Stimulated activated CD4-positive, alpha-beta T cell treated with anti-CD3 and anti-CD28 coated beads, Interleukin-1b, Interleukin-23, amount 100 ng/mL, for 48 hours (primary cell): Measurements from ENCODE around the gene IL10.
A peak's percentile ranks its signal among the peaks of the same experiment; 100 is the strongest.
"Not testable (repeated sequence)": the region's sequence is repeated elsewhere in the genome, so short reads cannot be mapped to it uniquely, and the experiment has no call there.

Source experiments
- DNase-seq: peaks from one replicate; pipeline ENCODE4 v3.0.0-alpha.2; 2020

Gene IL10

DNA sequence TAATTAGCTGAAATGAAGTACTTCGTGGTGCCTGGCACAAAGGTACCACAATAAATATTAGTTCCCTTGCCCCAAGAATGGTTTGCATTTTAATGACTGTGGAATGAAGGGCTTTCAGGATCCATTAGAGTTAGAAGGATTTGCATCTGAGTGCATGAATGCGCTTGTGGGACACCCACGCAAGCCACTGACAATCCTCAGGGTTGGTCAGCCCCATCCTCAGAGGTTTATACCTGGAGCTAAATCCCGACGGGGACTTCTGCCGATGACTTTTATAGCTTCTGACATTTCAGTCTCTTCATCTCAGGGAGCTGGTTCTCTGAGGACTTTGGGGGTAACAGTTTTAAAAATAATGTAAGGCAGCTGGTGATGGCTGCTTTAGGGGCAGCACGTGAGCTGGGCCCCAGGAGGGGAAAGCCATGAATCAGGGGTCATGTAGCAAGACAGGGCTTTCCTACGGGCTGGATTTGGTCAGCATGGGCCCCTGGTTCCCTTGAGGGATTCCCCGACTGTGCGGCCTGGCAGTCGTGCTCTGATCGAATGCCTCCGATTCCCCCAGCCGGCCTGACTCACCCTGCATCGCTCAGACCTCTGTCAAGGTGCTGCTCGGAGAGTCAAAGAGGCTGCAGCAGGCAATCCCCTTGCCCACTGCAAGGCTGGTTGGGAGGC lies 20.8 kb upstream of the IL10 start:
- DNase-seq, result peak; percentile 64

DNA sequence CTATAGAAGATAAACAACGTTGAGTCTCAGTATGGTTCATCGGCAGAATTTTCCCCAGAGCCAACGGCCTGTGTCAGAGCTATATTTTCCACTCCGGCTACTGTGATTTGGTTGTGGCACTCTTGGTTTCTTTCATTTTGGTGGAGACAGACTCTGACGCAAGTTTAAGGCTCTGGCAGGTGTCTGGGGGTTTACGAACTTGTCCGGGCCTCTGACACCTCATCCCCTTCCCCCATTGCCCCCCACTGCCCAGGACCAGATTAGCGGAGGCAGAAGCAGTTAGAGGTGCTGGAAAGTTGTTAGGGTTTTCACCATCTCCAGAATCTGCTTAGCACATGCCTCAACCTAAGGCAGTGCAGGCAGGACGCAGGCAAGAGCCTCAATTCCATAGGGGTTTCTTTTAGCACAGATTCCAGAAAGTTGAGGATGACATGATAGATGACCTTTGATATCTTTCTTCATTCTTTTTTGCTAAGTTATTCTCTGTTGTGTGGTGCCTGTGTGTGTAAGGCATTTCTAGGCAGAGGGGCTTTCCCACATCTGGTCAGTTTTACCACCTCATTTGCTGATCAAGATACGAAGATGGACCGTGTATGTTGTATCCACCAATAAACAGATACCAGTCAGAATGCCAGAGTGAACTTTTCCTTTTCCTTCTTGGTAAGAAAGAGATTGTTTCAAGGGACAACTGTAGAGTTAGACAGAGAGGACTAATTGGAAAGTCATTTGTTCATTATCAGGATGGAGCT lies 18.4 kb upstream of the IL10 start:
- DNase-seq, result no peak

DNA sequence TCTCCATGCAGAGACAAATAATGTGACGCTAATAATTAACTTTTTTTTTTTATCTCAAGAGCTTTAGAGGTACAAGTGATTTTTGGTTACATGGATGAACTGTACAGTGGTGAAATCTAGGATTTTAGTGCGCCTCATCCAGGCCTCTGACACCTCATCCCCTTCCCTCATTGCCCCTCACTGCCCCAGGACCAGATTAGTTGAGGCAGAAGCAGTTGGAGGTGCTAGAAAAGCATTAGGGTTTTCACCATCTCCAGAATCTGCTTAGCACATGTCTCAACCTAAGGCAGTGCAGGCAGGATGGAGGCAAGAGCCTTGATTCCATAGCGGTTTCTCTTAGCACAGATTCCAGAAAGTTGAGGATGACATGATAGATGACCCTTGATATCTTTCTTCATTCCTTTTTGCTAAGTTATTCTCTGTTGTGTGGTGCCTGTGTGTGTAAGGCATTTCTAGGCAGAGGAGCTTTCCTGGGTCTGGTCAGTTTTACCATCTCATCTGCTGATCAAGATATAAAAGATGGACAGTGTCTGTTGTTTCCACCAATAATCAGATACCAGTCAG lies 16.3 kb upstream of the IL10 start:
- DNase-seq, result no peak

DNA sequence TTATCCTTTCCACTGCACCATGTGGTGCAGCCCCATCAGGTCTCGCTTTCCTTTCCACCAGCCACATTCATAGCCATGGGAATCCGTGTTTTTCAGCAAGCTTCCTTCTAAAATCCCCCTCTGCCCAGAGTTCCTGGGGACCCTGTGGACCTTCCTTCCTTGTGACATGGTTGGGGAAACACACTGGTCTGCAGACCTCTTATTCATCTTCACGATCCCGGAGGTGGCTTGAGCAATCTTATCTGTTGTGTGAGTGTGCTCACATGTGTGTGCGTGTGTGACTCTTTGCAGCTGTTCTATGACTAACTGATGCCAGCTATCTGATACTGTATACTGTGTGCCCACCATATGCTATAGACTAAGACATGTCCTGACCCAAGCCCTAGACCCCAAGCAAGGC lies 15.6 kb upstream of the IL10 start:
- DNase-seq, result no peak

DNA sequence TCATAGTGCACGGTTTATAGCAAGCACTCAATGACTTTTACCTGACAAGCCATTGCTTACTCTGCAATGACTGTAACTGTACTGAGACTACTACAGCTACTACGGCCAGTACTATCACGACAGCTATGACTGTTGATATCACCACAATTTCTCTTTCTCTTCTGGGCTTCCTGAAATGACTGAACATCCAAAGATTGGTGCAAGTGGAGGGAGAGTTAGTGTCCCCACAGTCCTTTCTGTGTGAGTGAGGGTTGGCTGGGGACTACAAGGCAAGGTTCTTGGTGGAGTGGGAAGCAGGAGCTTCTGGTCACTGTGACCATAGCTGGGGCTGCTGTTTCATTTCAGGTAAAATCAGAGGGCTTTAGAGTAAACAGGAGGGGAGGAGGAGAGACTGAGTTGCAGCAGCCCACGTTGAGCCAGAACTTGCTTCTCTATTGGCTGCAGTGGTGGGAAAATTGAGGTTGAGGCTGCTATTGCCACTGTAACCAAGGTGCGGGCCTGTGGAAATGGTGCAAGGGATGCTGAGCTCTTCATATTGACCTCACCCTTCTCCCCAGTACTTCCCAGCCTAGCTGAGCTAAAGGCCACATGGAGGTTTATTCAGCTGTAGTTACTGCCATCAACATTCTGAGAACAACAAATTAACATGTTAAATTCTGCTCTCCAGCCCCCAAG lies 14.1 kb upstream of the IL10 start:
- DNase-seq, result no peak

GRCh38 chr1:206785182-206785765 lies 13.0 kb upstream of the IL10 start:
- DNase-seq, result no peak

- peak; percentile 93 for DNase-seq
Observed at GRCh38 chr1:206784471-206784903, 12.2 kb upstream of the IL10 start.

- DNase-seq, result no peak
Observed at GRCh38 chr1:206783506-206783905, 11.2 kb upstream of the IL10 start.

- DNase-seq, result no peak
Observed at GRCh38 chr1:206782448-206782847, 10.2 kb upstream of the IL10 start.

DNA sequence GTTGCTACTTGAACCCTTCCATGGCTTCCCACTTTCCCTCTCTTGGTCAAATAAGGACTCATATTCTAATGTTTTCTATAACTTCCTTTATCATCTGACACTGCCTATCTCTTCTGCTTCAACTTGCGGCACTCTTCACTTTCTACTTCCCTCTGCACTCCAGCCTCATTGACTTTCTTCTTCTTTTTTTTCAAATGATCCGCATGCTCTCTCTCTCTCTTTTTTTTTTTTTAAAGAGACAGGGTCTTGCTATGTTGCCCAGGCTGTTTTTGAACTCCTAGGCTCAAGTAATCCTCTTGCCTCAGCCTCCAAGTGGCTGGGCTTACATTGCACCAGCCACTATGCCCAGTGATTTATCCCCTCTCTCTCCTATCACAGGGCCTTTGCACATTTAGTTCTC lies 7.3 kb upstream of the IL10 start:
- no peak for DNase-seq

GRCh38 chr1:206778911-206779310 lies 6.6 kb upstream of the IL10 start:
- not testable (repeated sequence) for DNase-seq

DNA sequence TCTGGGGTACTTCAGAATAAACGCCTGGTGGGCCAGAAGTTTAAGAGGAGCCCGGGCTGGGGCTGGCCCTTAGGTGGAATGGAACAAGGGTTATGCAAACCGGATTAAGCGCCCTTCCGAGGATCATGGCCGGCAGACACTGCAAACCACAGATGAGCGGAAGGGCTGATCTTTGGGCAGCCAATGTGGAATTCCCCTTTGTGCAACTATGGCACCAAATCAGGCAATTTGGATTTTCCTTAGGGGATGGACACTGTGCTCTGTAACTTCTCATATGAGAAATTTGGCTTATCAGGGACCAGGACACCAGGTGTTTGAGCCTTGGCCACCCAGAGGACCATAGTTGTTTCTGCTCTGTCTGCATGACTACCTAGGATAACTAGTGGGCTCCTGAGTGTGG lies 5.7 kb upstream of the IL10 start:
- DNase-seq, result no peak

DNA sequence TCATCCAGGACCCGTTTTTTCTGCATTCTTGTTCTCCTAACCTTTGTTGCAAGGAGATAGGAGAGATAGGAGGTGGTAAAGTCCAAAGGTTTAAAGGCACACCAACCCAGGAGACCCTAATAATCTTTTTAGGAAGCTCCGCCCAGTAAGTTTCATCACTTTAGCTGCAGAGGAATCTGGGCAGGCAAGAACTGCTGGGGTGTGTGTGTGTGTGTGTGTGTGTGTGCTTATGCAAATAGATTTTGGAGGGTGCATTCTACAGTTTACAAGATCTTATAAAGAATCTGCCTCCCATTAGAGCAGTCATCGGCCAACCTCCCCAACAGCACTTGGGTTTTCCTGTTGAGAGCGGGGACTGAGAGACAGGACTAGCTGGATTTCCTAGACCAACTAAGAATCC lies 3.9 kb upstream of the IL10 start:
- DNase-seq, result no peak

DNA sequence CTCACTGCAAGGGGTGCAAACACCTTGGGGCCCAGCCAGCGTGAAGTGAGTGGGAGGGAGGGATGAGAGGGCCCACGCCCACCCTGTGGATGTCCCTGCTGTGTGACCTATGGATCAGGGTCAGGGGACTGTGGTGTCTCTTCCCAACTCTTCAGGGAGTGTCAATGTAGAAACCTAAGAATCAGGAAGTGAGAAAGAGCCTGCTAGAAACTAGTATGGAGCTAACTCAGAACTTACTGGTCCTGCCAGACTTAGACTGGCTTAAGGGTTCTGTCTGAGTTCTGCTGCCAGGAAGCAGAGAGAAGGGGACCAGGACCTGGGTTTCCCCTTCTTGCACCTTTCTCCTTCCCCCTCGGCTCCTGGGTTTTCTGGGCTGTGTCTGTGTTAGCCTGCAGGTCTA lies 1.8 kb upstream of the IL10 start:
- no peak for DNase-seq

DNA sequence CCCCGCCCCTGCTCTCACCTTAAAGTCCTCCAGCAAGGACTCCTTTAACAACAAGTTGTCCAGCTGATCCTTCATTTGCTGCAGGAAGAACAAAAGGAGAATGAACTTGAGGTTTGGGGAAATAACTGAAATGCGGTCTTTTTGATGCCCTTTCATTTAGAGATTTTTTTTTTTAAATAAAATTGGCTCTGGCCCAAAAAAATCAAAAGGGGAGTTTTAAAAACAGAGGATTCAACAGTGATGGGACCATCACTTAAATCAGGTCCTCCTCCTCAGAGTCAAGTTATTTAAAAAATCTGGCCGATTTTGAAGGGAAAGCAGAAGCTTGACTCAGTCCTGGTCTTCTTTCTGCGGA lies 979 bp downstream of the IL10 start:
- DNase-seq, result no peak

DNA sequence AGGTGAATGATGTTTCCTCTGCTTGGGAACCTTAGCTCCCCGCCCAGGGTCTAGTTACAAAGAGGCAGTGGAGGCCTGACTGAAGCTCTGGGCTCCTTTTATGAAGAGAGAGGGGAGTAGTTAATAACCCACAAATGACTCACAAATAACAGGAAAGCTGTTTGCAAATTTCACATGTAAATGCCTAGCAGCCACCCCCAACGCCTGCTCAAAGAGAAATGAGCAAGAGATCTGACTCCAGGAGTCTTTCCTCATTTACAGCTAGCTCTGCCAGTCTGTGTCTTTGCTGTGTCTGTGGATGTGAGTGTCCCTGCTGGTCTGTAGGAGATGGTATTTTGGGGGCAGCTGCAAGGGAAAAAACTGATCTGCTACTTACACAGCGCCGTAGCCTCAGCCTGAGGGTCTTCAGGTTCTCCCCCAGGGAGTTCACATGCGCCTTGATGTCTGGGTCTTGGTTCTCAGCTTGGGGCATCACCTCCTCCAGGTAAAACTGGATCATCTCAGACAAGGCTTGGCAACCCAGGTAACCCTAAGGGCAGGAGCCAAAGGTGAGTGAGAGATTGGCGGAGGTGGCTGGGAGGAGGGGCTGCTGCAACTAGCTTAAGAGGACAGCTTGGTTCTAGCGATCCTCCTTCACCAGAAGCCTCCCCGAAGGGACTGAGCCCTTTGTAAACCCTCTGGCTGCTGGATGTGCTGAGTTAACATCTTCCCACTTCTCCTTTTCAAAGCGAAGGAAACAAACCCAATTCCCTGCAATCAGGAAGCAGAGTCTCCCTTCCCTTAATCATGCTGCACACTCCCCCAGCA lies 1.6 kb downstream of the IL10 start, which contains the start of gene IL19:
Gene IL19, plus strand, starts transcription at position 243 of the 807 bp plus-strand sequence. CDS start 65,890 bp downstream, outside the sequence.
- DNase-seq, result no peak

GRCh38 chr1:206769304-206769731 lies 3.0 kb downstream of the IL10 start:
- DNase-seq, result peak; percentile 78

DNA sequence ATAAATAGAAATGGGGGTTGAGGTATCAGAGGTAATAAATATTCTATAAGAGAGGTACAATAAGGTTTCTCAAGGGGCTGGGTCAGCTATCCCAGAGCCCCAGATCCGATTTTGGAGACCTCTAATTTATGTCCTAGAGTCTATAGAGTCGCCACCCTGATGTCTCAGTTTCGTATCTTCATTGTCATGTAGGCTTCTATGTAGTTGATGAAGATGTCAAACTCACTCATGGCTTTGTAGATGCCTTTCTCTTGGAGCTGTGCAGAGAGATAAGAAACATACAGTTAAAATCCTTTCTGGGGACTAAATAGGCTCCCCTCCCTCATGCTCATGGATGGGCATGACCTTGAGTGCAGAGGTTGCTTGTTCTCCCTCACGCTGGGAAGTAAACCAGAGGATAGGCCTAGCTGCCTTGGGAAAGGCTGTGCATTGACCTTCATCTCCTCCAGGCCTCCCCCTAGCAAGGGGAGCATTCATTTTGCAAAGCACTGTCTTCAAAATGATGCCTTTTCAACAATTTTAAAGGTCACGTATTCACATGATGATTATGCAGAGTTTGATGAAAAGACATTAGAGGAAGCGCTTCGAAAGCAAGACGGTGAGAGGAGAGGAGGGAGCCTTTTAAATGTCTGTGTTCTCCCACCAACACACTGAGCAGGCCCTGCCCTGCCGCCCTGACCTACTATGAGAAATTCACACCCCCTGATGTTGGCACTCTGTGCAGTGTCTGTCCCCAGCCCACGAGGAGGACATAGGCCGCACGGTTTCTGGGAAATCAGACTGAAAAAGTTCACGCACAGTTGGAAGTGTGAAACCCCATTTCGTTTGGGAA lies 3.6 kb downstream of the IL10 start:
- DNase-seq, result no peak

- peak; percentile 62 for DNase-seq
Observed at GRCh38 chr1:206766251-206766856, 5.9 kb downstream of the IL10 start.

- not testable (repeated sequence) for DNase-seq
Observed at GRCh38 chr1:206765771-206766170, 6.5 kb downstream of the IL10 start.
